Effector CD8-positive, alpha-beta T cell (primary cell): ENCODE results near the gene CALHM1.
"Not testable (repeated sequence)": the region's sequence is repeated elsewhere in the genome, so short reads cannot be mapped to it uniquely, and the experiment has no call there.

ENCODE experiments used
- DNase-seq: peaks from one replicate; lab custom pipeline; 2025; lab: John Stamatoyannopoulos, UW
- total RNA-seq, 4 experiments: gene quantifications; one replicate each; lab custom pipeline; 2026; lab: John Stamatoyannopoulos, UW

Gene CALHM1
- 0 to 0.35 (median 0) reads per million in 4 experiments for total RNA-seq

- DNase-seq = no peak
Measured at GRCh38 chr10:103458720-103459119, at the start of gene CALHM1. Gene CALHM1 (minus strand): TSS chr10:103458900. CDS start chr10:103458751, 149 bp downstream.

- no peak for DNase-seq
Measured at GRCh38 chr10:103507235-103508191, 48.8 kb upstream of the CALHM1 start.

- DNase-seq = no peak
Measured at GRCh38 chr10:103506061-103506460, 47.4 kb upstream of the CALHM1 start.

- no peak for DNase-seq
Measured at GRCh38 chr10:103504181-103504783, 45.6 kb upstream of the CALHM1 start.

GRCh38 chr10:103503777-103504176 lies 45.1 kb upstream of the CALHM1 start:
- not testable (repeated sequence) for DNase-seq

GRCh38 chr10:103502849-103503660 lies 44.4 kb upstream of the CALHM1 start:
- no peak for DNase-seq

- DNase-seq = no peak
Measured at GRCh38 chr10:103501186-103501585, 42.5 kb upstream of the CALHM1 start.

GRCh38 chr10:103500481-103500880 lies 41.8 kb upstream of the CALHM1 start:
- DNase-seq = no peak

- no peak for DNase-seq
Measured at GRCh38 chr10:103499881-103500280, 41.2 kb upstream of the CALHM1 start.

GRCh38 chr10:103498936-103499638 lies 40.4 kb upstream of the CALHM1 start:
- no peak for DNase-seq

- DNase-seq = no peak
Measured at GRCh38 chr10:103497161-103497915, 38.6 kb upstream of the CALHM1 start.

GRCh38 chr10:103495321-103495720 lies 36.6 kb upstream of the CALHM1 start:
- DNase-seq = no peak

- no peak for DNase-seq
Measured at GRCh38 chr10:103493916-103494877, 35.5 kb upstream of the CALHM1 start.

GRCh38 chr10:103493362-103493915 lies 34.7 kb upstream of the CALHM1 start, which contains the start of gene NEURL1:
Gene NEURL1 (plus strand): TSS chr10:103493705. CDS start chr10:103494388, 683 bp downstream.
- no peak for DNase-seq

- DNase-seq = no peak
Measured at GRCh38 chr10:103492655-103493261, 34.1 kb upstream of the CALHM1 start.

- DNase-seq = no peak
Measured at GRCh38 chr10:103491729-103492364, 33.1 kb upstream of the CALHM1 start.

- DNase-seq = no peak
Measured at GRCh38 chr10:103490986-103491314, 32.2 kb upstream of the CALHM1 start.

GRCh38 chr10:103487410-103487708 lies 28.7 kb upstream of the CALHM1 start:
- no peak for DNase-seq
